GM12878 (cell line): ENCODE data around the gene SH3D19. TPM values are rescaled to one million over a fixed set of nuclear protein-coding genes. Genes with fewer than 3 reads are reported as not detected.

ENCODE experiments used
- BHLHE40 ChIP-seq, 2 experiments: fragments of 450-650 bp in 1 of 2; IDR thresholded peaks; 2 replicates each; pipeline ENCODE4 v1.6.1; 2011 to 2017; ENCODE audit warnings: low read depth in 2 of 2, borderline replicate concordance in 1 of 2, improper control_type of control experiment in 1 of 2, low read length in 1 of 2, mild to moderate bottlenecking in 1 of 2
- CEBPZ ChIP-seq: fragments of 150-350 bp; IDR thresholded peaks from 2 replicates; pipeline ENCODE4 v1.6.1; 2016; ENCODE audit warnings: low read depth, low read length
- E2F8 ChIP-seq: fragments of 450-650 bp; IDR thresholded peaks from 2 replicates; pipeline ENCODE4 v1.6.1; 2018; ENCODE audit warnings: mild to moderate bottlenecking, low read depth, moderate library complexity; ENCODE audit not compliant: partially characterized antibody
- IRF5 ChIP-seq: fragments of 450-650 bp; IDR thresholded peaks from 2 replicates; pipeline ENCODE4 v1.6.1; 2017; ENCODE audit warnings: borderline replicate concordance
- JUNB ChIP-seq: IDR thresholded peaks from 2 replicates; pipeline ENCODE4 v1.6.1; 2016; ENCODE audit warnings: antibody characterized with exemption, mild to moderate bottlenecking
- PAX8 ChIP-seq: fragments of 450-650 bp; IDR thresholded peaks from 2 replicates; pipeline ENCODE4 v1.6.1; 2017; ENCODE audit warnings: mild to moderate bottlenecking, moderate library complexity
- REST ChIP-seq: IDR thresholded peaks from 2 replicates; pipeline ENCODE4 v1.6.1; 2012; ENCODE audit warnings: mild to moderate bottlenecking, low read depth, low read length
- SRF ChIP-seq, 2 experiments: IDR thresholded peaks; 2 replicates each; pipeline ENCODE4 v1.6.1; 2011; ENCODE audit warnings: low read depth in 2 of 2, low read length in 2 of 2, mild to moderate bottlenecking in 1 of 2, moderate library complexity in 1 of 2
- ZZZ3 ChIP-seq: IDR thresholded peaks from 2 replicates; pipeline ENCODE4 v1.6.1; 2011; ENCODE audit warnings: low read depth; ENCODE audit not compliant: control insufficient read depth, insufficient read length
- polyA plus RNA-seq, 11 experiments: library from polyadenylated mRNA; depleted of rRNA in 4 of 11; unstranded in 6 of 11; stranded (reverse) in 5 of 11; fragments of >200 nt; fragmentation: Nextera tagmentation in 4 of 11; fragmentation: Illumina TruSeq in 1 of 11; extraction: Ambion mirVana in 4 of 11; extraction: Trizol in 1 of 11; gene quantifications; 1 replicate in 1 of 11; 2 replicates in 10 of 11; pipeline versions ENCODE4 v1.2.1 to v1.2.3, GENCODE V29; 2011 to 2016; ENCODE audit warnings: inconsistent platforms in 2 of 11, missing spikeins in 2 of 11, low read depth in 1 of 11
- total RNA-seq, 4 experiments: library from RNA; depleted of rRNA in 3 of 4; stranded (reverse); fragments of >200 nt in 3 of 4; fragmentation: Illumina TruSeq in 1 of 4; extraction: Trizol in 1 of 4; gene quantifications; 2 replicates each; pipeline versions ENCODE4 v1.2.1 to v1.2.3, GENCODE V29; 2013 to 2021

SH3D19 gene
- total and polyA plus RNA-seq, 10 of the 15 experiments (the other 5 are each of a cell fraction or from before 2014, with no cell fraction given) = 0.03 to 6.9 (median 0.33) TPM; not detected in 3

- TF ChIP-seq IRF5 (no peak), REST (no peak), CEBPZ (no peak), SRF (IDR thresholded peaks at IDR 0.05; ENCODE audit: low read depth in 2 of 2, low read length in 2 of 2) (no peak), JUNB (no peak), E2F8 (no peak), BHLHE40 (IDR thresholded peaks at IDR 0.05; ENCODE audit: borderline replicate concordance in 1 of 2, low read depth in 2 of 2, low read length in 1 of 2) (no peak), PAX8 (no peak), ZZZ3 (no peak)
These were observed 118.2 kb downstream of the SH3D19 start (continued) for GRCh38 chr4:151207186-151207585.
